ENCODE results near the gene SLIT3. TPM values are rescaled to one million over a fixed set of nuclear protein-coding genes. Genes with fewer than 3 reads are reported as not detected.
A peak's percentile ranks its signal among the peaks of the same experiment; 100 is the strongest.

The SLIT3 gene
- total and polyA plus RNA-seq, 2 experiments from 2014 or later: 0.59 to 0.71 TPM

- DNase-seq (ENCODE audit: low spot score): peak; percentile 18
- Mint-ChIP-seq H3K36me3 (ENCODE audit: low read depth) (no peaks in the 10 kb centered on the region), H3K4me1 (peaks cover 10% of the 10 kb centered on the region), H3K9me3 (no peaks in the 10 kb centered on the region), H3K4me3 (no peak overlapping the region), H3K27me3 (ENCODE audit: insufficient read depth, low read depth, poor library complexity) (peaks cover 81% of the 10 kb centered on the region), H3K27ac (no peak overlapping the region)
- H3K36me3 ChIP-seq (ENCODE audit: insufficient read depth): no peaks in the 10 kb centered on the region
- no peaks in the 10 kb centered on the region for H3K4me1 ChIP-seq (ENCODE audit: insufficient read depth)
- TF ChIP-seq REST (IDR thresholded peaks at IDR 0.05; ENCODE audit: unreplicated experiment): no peak
- no peak for TF ChIP-seq ZNF331 (CRISPR knock-in tag; IDR thresholded peaks at IDR 0.05; ENCODE audit: low read depth)
- TF ChIP-seq ETS1 (IDR thresholded peaks at IDR 0.05): no peak
- TF ChIP-seq CREB1 (CRISPR knock-in tag; IDR thresholded peaks at IDR 0.05; ENCODE audit: low read depth): no peak
- TF ChIP-seq CTCF (conservative IDR thresholded peaks at IDR 0.05; ENCODE audit: low read depth in 2 of 2): no peak
- TF ChIP-seq EZH2 (IDR thresholded peaks at IDR 0.05; ENCODE audit: low read depth, unreplicated experiment): no peak
- no peak for TF ChIP-seq EZH2phosphoT487 (IDR thresholded peaks at IDR 0.05; ENCODE audit: unreplicated experiment)
- TF ChIP-seq ZNF462 (CRISPR knock-in tag; IDR thresholded peaks at IDR 0.05): no peak
- TF ChIP-seq STAT1 (IDR thresholded peaks at IDR 0.05; ENCODE audit: unreplicated experiment): no peak
- TF ChIP-seq JUNB (IDR thresholded peaks at IDR 0.05; ENCODE audit: unreplicated experiment): no peak
- TF ChIP-seq POLR2AphosphoS5 (IDR thresholded peaks at IDR 0.05; ENCODE audit: low read depth): no peak
- TF ChIP-seq ZNF114 (CRISPR knock-in tag; IDR thresholded peaks at IDR 0.05): no peak
- TF ChIP-seq NANOG (IDR thresholded peaks at IDR 0.05; ENCODE audit: borderline replicate concordance): no peak
- H3K79me2 ChIP-seq (replicated peaks; ENCODE audit: insufficient read depth): no peaks in the 10 kb centered on the region
- no peaks in the 10 kb centered on the region for H3K9me2 ChIP-seq (ENCODE audit: insufficient read depth)
- H3K4me2 ChIP-seq: no peak overlapping the region
- no peak overlapping the region for H3K4me3 ChIP-seq
- no peaks in the 10 kb centered on the region for H3F3A ChIP-seq (replicated peaks; ENCODE audit: low read depth)
- H4K20me1 ChIP-seq (replicated peaks; ENCODE audit: insufficient read depth): no peaks in the 10 kb centered on the region
- no peak overlapping the region for H3K27ac ChIP-seq (ENCODE audit: low read depth)
- peak; percentile 82 for ATAC-seq
- no peak overlapping the region for H2AFZ ChIP-seq
- H3K27me3 ChIP-seq (ENCODE audit: insufficient read depth): peaks cover 48% of the 10 kb centered on the region
Observed at GRCh38 chr5:169222934-169223594, 77.9 kb downstream of the SLIT3 start.

All from GM23338 (cell line).